Cardiac muscle cell (in vitro differentiated cells and primary cell): ENCODE results near the gene CLTCL1. TPM values are rescaled to one million over a fixed set of nuclear protein-coding genes. Genes with fewer than 3 reads are reported as not detected.

Source experiments
- DNase-seq, 2 donors: peaks; one replicate each; pipeline versions ENCODE4 v3.0.0 to v3.0.0-alpha.2; 2010 to 2017; ENCODE audit warnings: low read depth in 1 of 2, low spot score in 1 of 2
- H3K27ac ChIP-seq: fragments of 200-600 bp; sonication (generic); 2 replicates; pipeline ENCODE4 v1.5.1; 2016
- H3K27me3 ChIP-seq: fragments of 200-600 bp; sonication (generic); 2 replicates; pipeline ENCODE4 v1.6.0; 2016; ENCODE audit warnings: control low read depth
- H3K36me3 ChIP-seq: fragments of 200-600 bp; sonication (generic); 2 replicates; pipeline ENCODE4 v1.5.1; 2016; ENCODE audit warnings: control low read depth
- H3K4me1 ChIP-seq: fragments of 200-600 bp; sonication (generic); 2 replicates; pipeline ENCODE4 v1.8.1; 2017; ENCODE audit warnings: low read depth, mild to moderate bottlenecking, mixed run types
- H3K4me3 ChIP-seq: fragments of 200-600 bp; sonication (generic); 2 replicates; pipeline ENCODE4 v1.5.1; 2016; ENCODE audit warnings: mild to moderate bottlenecking
- H3K9me3 ChIP-seq: fragments of 200-600 bp; sonication (generic); 2 replicates; pipeline ENCODE4 v1.5.1; 2017; ENCODE audit warnings: low read depth, mild to moderate bottlenecking, control low read depth
- CTCF ChIP-seq: IDR thresholded peaks from 2 replicates; pipeline ENCODE4 v1.5.1; 2012; ENCODE audit warnings: low read depth, mild to moderate bottlenecking, low read length
- polyA plus RNA-seq: library from polyadenylated mRNA; unstranded; fragments of >200 nt; fragmentation: Nextera tagmentation; extraction: Ambion mirVana; gene quantifications from 2 replicates; pipeline ENCODE4 v1.2.1, GENCODE V29; 2016
- total RNA-seq: library from RNA; depleted of rRNA; stranded (reverse); fragments of >200 nt; gene quantifications from 2 replicates; pipeline ENCODE4 v1.2.3, GENCODE V29; 2016

Gene CLTCL1
- total and polyA plus RNA-seq, 2 experiments from 2014 or later = 3.9 to 12.2 TPM

GRCh38 chr22:19152942-19153883 is 138.3 kb downstream of the CLTCL1 start:
- Histone ChIP-seq H3K27ac (no peak overlapping the region), H3K27me3 (peaks cover 82% of the 10 kb centered on the region), H3K4me3 (no peak overlapping the region), H3K36me3 (no peaks in the 10 kb centered on the region), H3K4me1 (no peaks in the 10 kb centered on the region), H3K9me3 (no peaks in the 10 kb centered on the region)
- no peak for DNase-seq
- no peak for TF ChIP-seq CTCF

- no peak for DNase-seq
- no peaks in the 10 kb centered on the region for H3K4me1 ChIP-seq
- no peaks in the 10 kb centered on the region for H3K9me3 ChIP-seq
- no peak overlapping the region for H3K4me3 ChIP-seq
- H3K27ac ChIP-seq = no peak overlapping the region
- no peak for TF ChIP-seq CTCF
- H3K27me3 ChIP-seq = peaks cover 95% of the 10 kb centered on the region
- H3K36me3 ChIP-seq = no peaks in the 10 kb centered on the region
These were observed 140.0 kb downstream of the CLTCL1 start for GRCh38 chr22:19151329-19152191.

- Histone ChIP-seq H3K27ac (no peak overlapping the region), H3K27me3 (peaks cover 96% of the 10 kb centered on the region), H3K4me3 (no peak overlapping the region), H3K9me3 (no peaks in the 10 kb centered on the region), H3K4me1 (no peaks in the 10 kb centered on the region), H3K36me3 (no peaks in the 10 kb centered on the region)
- no peak for DNase-seq
- TF ChIP-seq CTCF = no peak
These were observed 140.8 kb downstream of the CLTCL1 start for GRCh38 chr22:19150482-19151328.

GRCh38 chr22:19149991-19150390 is 141.5 kb downstream of the CLTCL1 start, which contains the start of gene GSC2:
Gene GSC2 (minus strand): TSS chr22:19150292. CDS start chr22:19150283, 9 bp downstream.
- H3K36me3 ChIP-seq = no peaks in the 10 kb centered on the region
- no peak within 1 kb of the TSS for H3K4me3 ChIP-seq
- TF ChIP-seq CTCF = no peak
- DNase-seq = no peak
- peaks cover 89% of the 10 kb centered on the region for H3K27me3 ChIP-seq
- H3K4me1 ChIP-seq = no peaks in the 10 kb centered on the region
- no peaks in the 10 kb centered on the region for H3K9me3 ChIP-seq
- no peak within 1 kb of the TSS for H3K27ac ChIP-seq
